NCI-H2081 (cell line): ENCODE measurements around the gene DENND4C.
"Not testable (repeated sequence)": the region's sequence is repeated elsewhere in the genome, so short reads cannot be mapped to it uniquely, and the experiment has no call there.

ENCODE experiments used
- DNase-seq, 2 experiments: peaks; one replicate each; lab custom pipeline; 2025; lab: John Stamatoyannopoulos, UW

The DENND4C gene

GRCh38 chr9:19410195-19410503 lies 179.7 kb downstream of the DENND4C start:
- no peak for DNase-seq

- DNase-seq = no peak
These were observed 180.1 kb downstream of the DENND4C start for GRCh38 chr9:19410594-19410993.

- DNase-seq = no peak
These were observed 180.8 kb downstream of the DENND4C start for GRCh38 chr9:19411316-19411715.

- DNase-seq = not testable (repeated sequence)
These were observed 183.0 kb downstream of the DENND4C start for GRCh38 chr9:19413456-19413855.

- no peak for DNase-seq
These were observed 185.7 kb downstream of the DENND4C start for GRCh38 chr9:19416143-19416542.

GRCh38 chr9:19420877-19421276 lies 190.4 kb downstream of the DENND4C start:
- no peak for DNase-seq
